Measurements from ENCODE around the gene RBP4.

DNA sequence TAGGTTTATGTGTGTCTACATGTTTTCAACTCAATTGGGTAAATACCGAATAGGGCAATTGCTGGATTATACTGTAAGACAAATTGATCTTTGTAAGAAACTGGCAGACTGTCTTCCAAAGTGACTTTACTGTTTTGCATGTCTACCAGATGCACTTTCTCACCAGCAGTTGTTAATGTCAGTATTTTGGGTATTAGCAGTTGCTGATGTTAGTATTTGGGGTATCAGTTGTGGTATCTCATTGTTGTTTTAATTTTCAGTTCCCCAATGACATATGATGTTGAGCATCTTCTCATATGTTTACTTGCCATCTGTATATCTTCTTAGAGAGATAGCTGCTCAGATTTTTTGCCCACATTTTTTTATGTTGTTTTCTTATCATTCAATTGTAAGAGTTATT, 21.9 kb upstream of the RBP4 start:
- TF ChIP-seq PATZ1 (CRISPR knock-in tag; IDR thresholded peaks at IDR 0.05; ENCODE audit: borderline replicate concordance), result no peak
- no peak for TF ChIP-seq MYNN (IDR thresholded peaks at IDR 0.05)
- no peak for TF ChIP-seq MYNN (CRISPR knock-in tag; IDR thresholded peaks at IDR 0.05)
- TF ChIP-seq ZBTB8A (IDR thresholded peaks at IDR 0.05; ENCODE audit: partially characterized antibody), result no peak
- no peak for TF ChIP-seq SP1 (CRISPR knock-in tag; IDR thresholded peaks at IDR 0.05)
- no peak for TF ChIP-seq EWSR1 (IDR thresholded peaks at IDR 0.05; ENCODE audit: borderline replicate concordance, low read depth, partially characterized antibody)
- TF ChIP-seq TCF7L2 (IDR thresholded peaks at IDR 0.05; ENCODE audit: low read depth, low read length), result no peak
- TF ChIP-seq E2F4 (CRISPR knock-in tag; IDR thresholded peaks at IDR 0.05; ENCODE audit: low read depth), result no peak
- no peak for TF ChIP-seq TAF1 (IDR thresholded peaks at IDR 0.05; ENCODE audit: control insufficient read depth, extremely low read depth, insufficient read depth, low read length, severe bottlenecking)
- TF ChIP-seq ZNF717 (CRISPR knock-in tag; IDR thresholded peaks at IDR 0.05), result no peak
- TF ChIP-seq CTCF (IDR thresholded peaks at IDR 0.05 in 2 of 3, conservative IDR thresholded peaks at IDR 0.05 in 1 of 3; ENCODE audit: insufficient read depth in 2 of 3, low read depth in 1 of 3, low read length in 3 of 3), result no peak
- TF ChIP-seq CHD4 (IDR thresholded peaks at IDR 0.05; ENCODE audit: insufficient read depth, insufficient replicate concordance, low read depth, low read length, poor library complexity, severe bottlenecking), result no peak
- no peak for TF ChIP-seq EGR1 (conservative IDR thresholded peaks at IDR 0.05)
- TF ChIP-seq ZNF12 (CRISPR knock-in tag; IDR thresholded peaks at IDR 0.05), result no peak
